WTC11 (cell line): ENCODE results near the gene TRAFD1. TPM values are rescaled to one million over a fixed set of nuclear protein-coding genes. Genes with fewer than 3 reads are reported as not detected.
"Not testable (repeated sequence)": the region's sequence is repeated elsewhere in the genome, so short reads cannot be mapped to it uniquely, and the experiment has no call there.

ENCODE experiments used
- ATAC-seq: fragments of 200-7000 bp; cut with Tn5 transposase; 2 replicates; pipeline ENCODE4 v1.10.0; 2021; ENCODE audit warnings: mild to moderate bottlenecking, moderate library complexity
- CTCF ChIA-PET: fragments of 300-600 bp; sonication (Branson Sonifier 250); formaldehyde crosslinking; loops from one replicate; lab custom pipeline; 2021; ENCODE audit warnings: antibody characterized with exemption; lab: Charles Lee
- POLR2A ChIA-PET: fragments of 350-600 bp; sonication (Branson Sonifier 250); formaldehyde crosslinking; loops from one replicate; lab custom pipeline; 2021; ENCODE audit warnings: antibody characterized with exemption; lab: Charles Lee
- DNase-seq: peaks from one replicate; pipeline ENCODE4 v3.0.0; 2021; ENCODE audit warnings: low spot score
- H3K27ac Mint-ChIP-seq: 2 replicates; pipeline ENCODE4 v1.8.0; 2021; ENCODE audit warnings: mixed read lengths
- H3K27me3 Mint-ChIP-seq: 2 replicates; pipeline ENCODE4 v1.8.0; 2021; ENCODE audit warnings: low read depth, mild to moderate bottlenecking, moderate library complexity, mixed read lengths
- H3K36me3 Mint-ChIP-seq: 2 replicates; pipeline ENCODE4 v1.8.0; 2021; ENCODE audit warnings: mixed read lengths
- H3K4me1 Mint-ChIP-seq: 2 replicates; pipeline ENCODE4 v1.8.0; 2022; ENCODE audit warnings: mixed read lengths
- H3K4me3 Mint-ChIP-seq: 2 replicates; pipeline ENCODE4 v1.8.0; 2021; ENCODE audit warnings: mild to moderate bottlenecking, moderate library complexity, mixed read lengths
- H3K9me3 Mint-ChIP-seq: 2 replicates; pipeline ENCODE4 v1.8.0; 2021; ENCODE audit warnings: mixed read lengths
- CREB1 ChIP-seq: sonication (generic); formaldehyde crosslinking; IDR thresholded peaks from 2 replicates; pipeline ENCODE4 v1.8.0; 2023; ENCODE audit warnings: mild to moderate bottlenecking, missing genetic modification reagents
- EMX1 ChIP-seq: fragments of 250-450 bp; sonication (Bioruptor Pico); IDR thresholded peaks from 2 replicates; pipeline ENCODE4 v1.8.0; 2021; ENCODE audit warnings: mild to moderate bottlenecking
- GRHL2 ChIP-seq: fragments of 250-450 bp; sonication (Bioruptor Pico); IDR thresholded peaks from 2 replicates; pipeline ENCODE4 v1.8.0; 2022; ENCODE audit warnings: mild to moderate bottlenecking, moderate library complexity; ENCODE audit not compliant: insufficient replicate concordance, severe bottlenecking
- HMGA2 ChIP-seq: fragments of 250-450 bp; sonication (Bioruptor Pico); IDR thresholded peaks from 2 replicates; pipeline ENCODE4 v1.4.0; 2021; ENCODE audit warnings: mild to moderate bottlenecking, moderate library complexity
- HMGXB4 ChIP-seq: sonication (generic); formaldehyde crosslinking; IDR thresholded peaks from 2 replicates; pipeline ENCODE4 v1.8.1; 2023; ENCODE audit warnings: mild to moderate bottlenecking, moderate library complexity, missing genetic modification reagents
- JAZF1 ChIP-seq: fragments of 250-450 bp; sonication (Bioruptor Pico); IDR thresholded peaks from 2 replicates; pipeline ENCODE4 v1.9.0; 2021; ENCODE audit warnings: moderate library complexity, mild to moderate bottlenecking, inconsistent platforms
- OVOL2 ChIP-seq: fragments of 250-450 bp; sonication (Bioruptor Pico); IDR thresholded peaks from 2 replicates; pipeline ENCODE4 v1.9.0; 2021; ENCODE audit warnings: mild to moderate bottlenecking, borderline replicate concordance
- RORB ChIP-seq: fragments of 250-450 bp; sonication (Bioruptor Pico); IDR thresholded peaks from 2 replicates; pipeline ENCODE4 v1.9.0; 2021; ENCODE audit warnings: mild to moderate bottlenecking
- TEAD1 ChIP-seq: sonication (generic); formaldehyde crosslinking; IDR thresholded peaks from 2 replicates; pipeline ENCODE4 v1.8.0; 2022; ENCODE audit warnings: mild to moderate bottlenecking, missing genetic modification reagents
- TP53 ChIP-seq: sonication (generic); formaldehyde crosslinking; IDR thresholded peaks from 2 replicates; pipeline ENCODE4 v1.8.1; 2023; ENCODE audit warnings: mild to moderate bottlenecking, missing genetic modification reagents
- ZNF232 ChIP-seq: sonication (generic); formaldehyde crosslinking; IDR thresholded peaks from 2 replicates; pipeline ENCODE4 v1.8.0; 2022; ENCODE audit warnings: mild to moderate bottlenecking, missing genetic modification reagents
- ZNF263 ChIP-seq: sonication (generic); formaldehyde crosslinking; IDR thresholded peaks from 2 replicates; pipeline ENCODE4 v1.8.1; 2022; ENCODE audit warnings: low read depth, mild to moderate bottlenecking, moderate library complexity, missing genetic modification reagents
- ZNF281 ChIP-seq: sonication (generic); formaldehyde crosslinking; IDR thresholded peaks from 2 replicates; pipeline ENCODE4 v1.8.0; 2023; ENCODE audit warnings: mild to moderate bottlenecking, missing genetic modification reagents
- total RNA-seq: library from RNA; stranded (reverse); gene quantifications from 3 replicates; pipeline ENCODE4 v1.2.3, GENCODE V29; 2021
- TF ChIP-seq, protein P1 (sequence below): sonication (generic); formaldehyde crosslinking; IDR thresholded peaks from 2 replicates; pipeline ENCODE4 v1.8.1; 2023; ENCODE audit warnings: mild to moderate bottlenecking, missing genetic modification reagents, moderate library complexity
- TF ChIP-seq, protein P2 (sequence below): fragments of 250-450 bp; sonication (Bioruptor Pico); conservative IDR thresholded peaks from 2 replicates; pipeline ENCODE4 v1.9.0; 2021; ENCODE audit warnings: mild to moderate bottlenecking

TRAFD1 gene
- total RNA-seq, 1 experiment from 2014 or later = 25.1 TPM

- no peaks in the 10 kb centered on the region for H3K27me3 Mint-ChIP-seq
- H3K4me3 Mint-ChIP-seq = no peak overlapping the region
- H3K27ac Mint-ChIP-seq = no peak overlapping the region
- DNase-seq (no peak), ATAC-seq (no peak)
- CTCF ChIA-PET = interaction anchor here (0.9 kb wide), 1 partner anchor 45 kb away, joined by 3 read pairs; no protein-coding TSS in a partner anchor
- peaks cover 25% of the 10 kb centered on the region for H3K9me3 Mint-ChIP-seq
- no peaks in the 10 kb centered on the region for H3K4me1 Mint-ChIP-seq
- no peak for TF ChIP-seq RORB (CRISPR knock-in tag)
- no peak for TF ChIP-seq TEAD1 (CRISPR knock-in tag)
- TF ChIP-seq, protein P1, sequence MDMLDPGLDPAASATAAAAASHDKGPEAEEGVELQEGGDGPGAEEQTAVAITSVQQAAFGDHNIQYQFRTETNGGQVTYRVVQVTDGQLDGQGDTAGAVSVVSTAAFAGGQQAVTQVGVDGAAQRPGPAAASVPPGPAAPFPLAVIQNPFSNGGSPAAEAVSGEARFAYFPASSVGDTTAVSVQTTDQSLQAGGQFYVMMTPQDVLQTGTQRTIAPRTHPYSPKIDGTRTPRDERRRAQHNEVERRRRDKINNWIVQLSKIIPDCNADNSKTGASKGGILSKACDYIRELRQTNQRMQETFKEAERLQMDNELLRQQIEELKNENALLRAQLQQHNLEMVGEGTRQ (CRISPR knock-in tag) = no peak
- no peak for TF ChIP-seq HMGXB4 (CRISPR knock-in tag)
- no peak for TF ChIP-seq JAZF1 (CRISPR knock-in tag)
- TF ChIP-seq, all 79 proteins: peak for 0
- H3K36me3 Mint-ChIP-seq = peaks cover 63% of the 10 kb centered on the region
- POLR2A ChIA-PET = interaction anchor here (0.6 kb wide), 1 partner anchor 228 kb away, joined by 3 read pairs; no protein-coding TSS in a partner anchor
These were observed 28.0 kb downstream of the TRAFD1 start for GRCh38 chr12:112153181-112153892.

- no peak for DNase-seq
- no peaks in the 10 kb centered on the region for H3K27me3 Mint-ChIP-seq
These were observed 28.5 kb downstream of the TRAFD1 start for GRCh38 chr12:112153893-112154219.

GRCh38 chr12:112158461-112159145, 33.2 kb downstream of the TRAFD1 start:
- DNase-seq, H3K4me3 Mint-ChIP-seq, ATAC-seq, H3K4me1 Mint-ChIP-seq, POLR2A ChIA-PET, H3K27me3 Mint-ChIP-seq, H3K27ac Mint-ChIP-seq, CTCF ChIA-PET: not testable (repeated sequence)
- Mint-ChIP-seq H3K9me3 (peaks cover 28% of the 10 kb centered on the region), H3K36me3 (peaks cover 61% of the 10 kb centered on the region)

More at GRCh38 chr12:112153893-112154219, 28.5 kb downstream of the TRAFD1 start:
- TF ChIP-seq ZNF263 (CRISPR knock-in tag) (no peak), ZNF281 (no peak), OVOL2 (CRISPR knock-in tag) (no peak), CREB1 (CRISPR knock-in tag) (no peak), ZNF232 (CRISPR knock-in tag) (no peak), HMGA2 (CRISPR knock-in tag) (no peak), GRHL2 (CRISPR knock-in tag) (no peak), TP53 (CRISPR knock-in tag) (no peak), EMX1 (no peak)
- TF ChIP-seq, protein P1 (CRISPR knock-in tag) = no peak
- TF ChIP-seq, protein P2, sequence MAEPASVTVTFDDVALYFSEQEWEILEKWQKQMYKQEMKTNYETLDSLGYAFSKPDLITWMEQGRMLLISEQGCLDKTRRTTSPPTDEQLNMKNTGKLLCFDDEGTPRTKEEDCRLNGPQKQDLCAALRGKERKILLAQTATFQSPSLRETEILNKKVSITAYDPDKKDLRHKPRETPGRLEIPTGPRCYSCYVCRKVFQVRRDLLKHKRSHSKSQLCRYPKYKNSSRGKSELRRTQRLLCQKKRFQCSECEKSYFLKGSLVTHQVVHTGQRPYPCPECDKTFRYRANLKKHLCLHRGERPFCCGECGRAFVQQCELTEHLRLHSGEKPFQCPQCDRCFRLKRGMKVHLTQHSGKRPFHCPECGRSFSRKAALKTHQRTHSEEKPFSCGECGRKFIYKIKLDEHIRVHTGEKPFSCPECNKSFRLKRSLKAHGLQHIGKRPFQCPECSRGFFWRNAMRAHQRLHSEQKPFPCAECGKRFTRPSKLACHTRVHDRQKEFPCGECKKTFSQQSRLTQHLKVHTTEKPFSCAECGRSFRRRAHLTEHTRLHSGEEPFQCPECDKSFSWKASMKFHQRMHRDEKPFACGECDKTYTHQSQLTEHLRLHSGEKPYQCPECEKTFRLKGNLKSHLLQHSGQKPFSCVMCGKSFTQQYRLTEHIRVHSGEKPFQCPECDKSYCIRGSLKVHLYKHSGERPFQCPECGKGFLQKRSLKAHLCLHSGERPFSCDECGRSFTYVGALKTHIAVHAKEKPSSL = no peak
- TF ChIP-seq, all 79 proteins: peak for 0
- no peaks in the 10 kb centered on the region for H3K4me1 Mint-ChIP-seq
- no peak overlapping the region for H3K27ac Mint-ChIP-seq
- peaks cover 28% of the 10 kb centered on the region for H3K9me3 Mint-ChIP-seq
- ATAC-seq = no peak
- ChIA-PET CTCF (interaction anchor here (0.5 to 0.9 kb wide), 2 partner anchors 35 to 44 kb away, joined by 3 read pairs; no protein-coding TSS in a partner anchor), POLR2A (interaction anchor here (0.6 kb wide), 1 partner anchor 227 kb away, joined by 3 read pairs; no protein-coding TSS in a partner anchor)
- peaks cover 63% of the 10 kb centered on the region for H3K36me3 Mint-ChIP-seq
- H3K4me3 Mint-ChIP-seq = no peak overlapping the region
